HG02884 (cell line): ENCODE data around the gene PLA2G2D.

Experiments
- ATAC-seq: cut with Tn5 transposase; IDR thresholded peaks from one replicate; pipeline ENCODE4 v1.9.1; 2021; ENCODE audit warnings: mild to moderate bottlenecking, moderate library complexity; ENCODE audit not compliant: unreplicated experiment

Gene PLA2G2D

GRCh38 chr1:20089328-20090077, 29.8 kb downstream of the PLA2G2D start:
- no peak for ATAC-seq

DNA sequence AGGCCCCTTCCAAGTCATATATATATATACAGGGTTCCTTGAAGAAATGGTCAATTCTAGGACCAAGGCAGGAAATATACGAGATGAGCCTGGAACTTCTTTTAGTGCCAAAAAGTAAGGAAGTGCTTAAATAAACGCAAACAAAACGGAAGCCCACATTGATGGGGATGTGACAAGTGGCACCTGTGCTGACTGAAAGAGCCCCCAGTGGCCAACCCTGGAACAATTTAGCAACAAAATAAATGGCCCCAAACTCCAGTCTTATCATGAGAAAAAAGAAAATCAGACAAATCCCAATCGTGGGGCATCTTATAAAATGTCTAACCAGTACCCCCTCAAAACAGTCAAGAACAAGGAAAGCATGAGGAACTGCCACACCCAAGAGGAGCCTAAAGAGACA, 31.7 kb downstream of the PLA2G2D start:
- no peak for ATAC-seq

DNA sequence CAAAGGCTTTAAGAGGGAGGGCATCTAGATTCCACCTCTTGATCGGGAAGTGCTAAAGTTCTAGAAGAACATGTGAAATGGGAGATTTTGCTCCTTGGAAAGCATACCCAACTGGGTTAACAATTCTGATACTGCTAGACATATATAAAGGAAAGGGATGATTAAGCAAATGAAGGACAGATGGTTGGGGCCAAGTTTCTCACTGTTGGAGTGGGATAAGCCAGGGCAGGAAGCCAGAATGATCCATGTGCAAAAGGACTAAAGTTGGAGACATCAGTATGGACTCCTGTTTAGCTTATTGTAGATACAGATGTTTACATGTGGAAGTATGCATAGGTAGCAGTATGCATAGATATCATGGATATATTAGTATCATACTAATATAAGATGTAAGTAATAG, 32.5 kb downstream of the PLA2G2D start:
- ATAC-seq, result no peak

DNA sequence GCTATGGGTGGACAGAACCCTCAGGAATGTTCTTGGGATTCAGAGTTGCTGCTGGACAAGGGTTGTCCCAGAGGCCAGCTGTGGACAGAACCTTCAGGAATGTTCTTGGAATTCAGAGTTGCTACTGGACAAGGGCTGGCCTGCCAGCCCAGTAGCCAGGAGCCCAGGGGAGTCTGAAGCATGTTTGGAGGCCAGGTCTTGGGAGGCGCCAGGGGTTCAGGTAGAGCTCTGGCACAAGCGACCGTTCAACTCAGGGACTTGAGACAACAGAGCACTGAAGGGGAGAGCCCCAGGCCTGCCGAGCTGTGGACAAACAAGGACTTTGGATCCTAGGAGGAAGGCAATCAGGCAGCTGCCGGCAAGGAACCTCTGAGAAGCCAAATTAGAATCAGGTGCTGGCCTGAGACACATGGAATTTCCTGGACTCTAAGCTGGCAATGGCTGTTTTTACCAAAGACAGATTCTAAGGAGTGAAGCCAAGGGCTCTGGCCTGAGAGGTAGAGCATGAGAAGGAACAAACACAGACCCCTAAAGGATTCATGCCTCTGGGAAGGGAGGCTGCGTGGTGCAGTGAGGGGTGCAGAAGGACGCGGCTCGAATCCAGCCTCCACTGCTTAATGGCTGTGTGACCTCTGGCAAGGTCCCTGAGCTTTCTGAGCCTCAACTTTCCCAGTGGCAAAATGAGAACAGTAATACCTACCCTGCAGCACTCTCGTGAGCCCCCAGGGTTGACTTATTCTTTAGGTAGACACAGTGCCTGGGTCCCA, 36.0 kb downstream of the PLA2G2D start:
- ATAC-seq, result no peak

GRCh38 chr1:20082772-20083171, 36.6 kb downstream of the PLA2G2D start:
- no peak for ATAC-seq

- ATAC-seq, result no peak
Observed at GRCh38 chr1:20081353-20081810, 38.0 kb downstream of the PLA2G2D start.

DNA sequence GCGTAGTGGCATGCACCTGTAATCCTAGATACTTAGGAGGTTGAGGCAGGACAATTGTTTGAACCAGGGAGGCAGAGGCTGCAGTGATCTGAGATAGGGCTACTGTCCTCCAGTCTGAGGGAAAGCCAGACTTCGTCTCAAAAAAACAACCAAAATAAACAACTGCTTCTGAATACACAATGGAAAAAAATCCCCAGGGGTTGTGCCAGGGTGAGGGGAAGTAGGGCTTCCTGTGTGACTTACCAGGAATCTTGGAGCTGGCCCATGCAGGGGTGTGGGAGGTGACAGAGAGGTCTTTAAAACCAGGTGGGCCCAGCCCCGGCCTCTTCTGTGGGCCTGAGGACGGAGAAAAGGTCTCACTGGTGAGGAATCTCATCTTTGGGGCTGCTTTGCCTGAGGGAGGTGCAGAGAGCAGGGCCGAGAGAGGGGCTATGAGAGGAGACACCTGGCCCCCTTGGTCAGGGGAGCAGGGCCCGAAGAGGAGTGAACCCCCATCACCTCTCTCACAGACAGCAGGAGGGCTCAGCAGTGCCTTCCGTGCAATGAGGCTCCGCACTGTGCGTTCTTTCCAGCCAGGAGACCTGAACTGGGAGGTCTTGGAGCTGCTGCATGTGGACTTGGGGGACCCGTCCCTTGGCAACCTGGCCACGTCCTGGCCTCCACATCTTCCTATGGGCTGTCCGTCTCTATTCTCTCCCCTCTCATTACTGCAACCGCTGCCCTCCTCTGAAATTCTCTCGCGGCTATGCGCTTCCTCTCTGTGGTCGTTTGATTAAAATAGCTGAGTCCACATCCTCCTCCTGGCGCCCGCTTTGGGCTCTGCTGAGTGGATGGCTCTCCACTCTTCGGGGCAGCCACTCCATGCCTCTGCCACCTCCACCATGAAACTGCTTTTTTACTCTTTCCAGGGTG, 38.6 kb downstream of the PLA2G2D start:
- ATAC-seq, result no peak

DNA sequence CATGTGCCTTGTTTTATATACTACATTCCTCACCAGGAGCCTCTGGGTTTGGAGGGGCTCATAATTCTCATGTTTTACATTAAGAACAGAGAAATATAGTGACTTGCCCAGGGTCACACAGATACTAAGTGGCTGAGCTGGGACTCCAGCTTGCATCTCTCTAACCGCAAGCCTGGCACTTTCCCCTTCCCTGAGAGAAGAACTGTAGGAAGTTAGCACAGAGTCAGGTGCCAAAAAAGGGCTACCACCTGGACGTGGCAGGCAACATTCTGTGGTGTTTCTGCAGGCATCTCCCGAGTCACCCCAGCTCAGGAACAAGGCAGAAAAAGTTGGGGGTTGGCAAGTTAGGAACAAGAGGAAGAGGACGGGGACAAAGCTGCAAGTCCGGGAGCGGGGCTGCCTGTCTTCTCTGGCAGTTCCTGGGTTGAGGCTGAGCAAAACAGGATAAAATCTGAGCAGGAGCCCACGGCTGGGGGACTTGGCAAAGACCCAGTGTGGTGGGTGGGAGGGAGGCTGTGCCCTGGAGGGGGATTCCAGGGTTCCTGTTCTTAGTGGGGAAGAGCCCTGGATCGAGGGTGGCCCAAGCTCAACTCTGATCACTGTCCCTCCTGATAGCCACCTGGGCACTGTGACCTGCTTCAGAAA, 39.6 kb downstream of the PLA2G2D start:
- ATAC-seq, result no peak

DNA sequence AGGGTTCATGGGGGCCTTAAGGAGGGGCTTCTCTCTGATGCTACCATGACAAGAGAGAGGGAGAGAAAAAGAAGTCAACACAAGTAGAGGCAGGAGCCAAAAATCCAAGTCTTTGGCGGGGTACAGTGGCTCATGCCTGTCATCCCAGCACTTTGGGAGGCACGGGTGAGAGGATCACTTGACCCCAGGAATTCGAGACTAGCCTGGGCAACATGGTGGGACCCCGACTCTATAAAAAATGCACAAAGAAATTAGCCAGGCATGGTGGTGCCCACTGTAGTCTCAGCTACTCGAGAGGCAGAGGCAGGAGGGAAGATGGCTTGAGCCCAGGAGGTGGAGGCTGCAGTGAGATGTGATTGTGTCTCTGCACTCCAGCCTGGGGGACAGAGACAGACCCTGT, 40.6 kb downstream of the PLA2G2D start:
- ATAC-seq, result no peak

GRCh38 chr1:20078171-20078651, 41.1 kb downstream of the PLA2G2D start:
- no peak for ATAC-seq

DNA sequence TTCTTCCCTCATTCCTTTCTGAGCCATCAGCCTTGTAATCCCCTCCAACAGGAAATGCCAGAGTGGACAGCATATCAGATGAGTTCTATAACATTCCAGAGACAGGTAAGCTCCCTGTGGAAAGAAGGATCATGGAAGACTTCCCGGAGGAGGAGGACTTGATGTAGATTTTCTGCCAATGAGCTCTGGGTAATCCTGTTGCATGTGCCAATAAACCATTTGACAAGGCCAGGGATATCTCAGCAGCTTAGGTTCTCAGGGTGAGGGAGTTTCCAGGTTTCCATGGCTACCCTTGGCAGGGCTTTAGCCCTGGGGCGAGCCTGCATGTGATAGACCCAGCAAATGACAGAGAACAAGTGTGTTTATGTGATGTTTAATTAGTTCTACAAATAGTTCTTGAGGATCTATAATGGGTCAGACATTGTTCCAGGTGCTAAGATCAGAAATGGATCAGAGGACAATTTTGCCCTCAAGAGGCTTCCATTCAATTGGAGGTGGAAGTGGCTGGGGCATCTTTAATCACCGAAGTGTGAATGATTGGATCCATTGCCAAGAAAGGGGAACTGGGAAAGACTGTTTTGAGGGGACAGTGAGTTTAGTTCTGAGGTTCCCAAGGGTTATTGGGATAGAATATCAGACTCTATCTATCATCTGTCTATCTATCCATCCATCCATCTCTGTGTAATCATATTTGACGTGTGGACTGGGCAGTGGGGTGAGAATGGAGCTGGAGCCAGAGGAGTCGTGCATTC, 42.5 kb downstream of the PLA2G2D start:
- no peak for ATAC-seq

- no peak for ATAC-seq
Observed at GRCh38 chr1:20076223-20076622, 43.1 kb downstream of the PLA2G2D start.

GRCh38 chr1:20075345-20075744, 44.0 kb downstream of the PLA2G2D start:
- no peak for ATAC-seq

- ATAC-seq, result no peak
Observed at GRCh38 chr1:20074725-20075171, 44.6 kb downstream of the PLA2G2D start.

GRCh38 chr1:20074055-20074724, 45.1 kb downstream of the PLA2G2D start:
- no peak for ATAC-seq

DNA sequence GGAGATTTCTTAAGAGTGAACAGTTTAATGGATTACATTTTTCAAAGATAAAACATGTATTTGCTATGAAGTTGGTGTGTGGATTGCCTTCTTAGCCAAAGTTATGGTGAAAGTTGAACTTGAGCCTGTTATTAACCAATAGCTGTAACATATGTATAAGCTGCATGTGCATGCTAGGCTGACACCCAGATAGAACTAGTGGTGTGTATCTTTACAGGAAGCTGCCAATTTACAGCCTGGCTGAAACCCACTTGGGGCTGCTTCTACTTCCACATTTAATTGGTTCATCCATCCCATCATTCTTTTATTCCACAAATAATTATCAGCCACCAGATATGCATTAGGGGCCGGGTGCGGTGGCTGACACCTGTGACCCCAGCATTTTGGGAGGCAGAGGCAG, 46.1 kb downstream of the PLA2G2D start:
- ATAC-seq, result no peak

DNA sequence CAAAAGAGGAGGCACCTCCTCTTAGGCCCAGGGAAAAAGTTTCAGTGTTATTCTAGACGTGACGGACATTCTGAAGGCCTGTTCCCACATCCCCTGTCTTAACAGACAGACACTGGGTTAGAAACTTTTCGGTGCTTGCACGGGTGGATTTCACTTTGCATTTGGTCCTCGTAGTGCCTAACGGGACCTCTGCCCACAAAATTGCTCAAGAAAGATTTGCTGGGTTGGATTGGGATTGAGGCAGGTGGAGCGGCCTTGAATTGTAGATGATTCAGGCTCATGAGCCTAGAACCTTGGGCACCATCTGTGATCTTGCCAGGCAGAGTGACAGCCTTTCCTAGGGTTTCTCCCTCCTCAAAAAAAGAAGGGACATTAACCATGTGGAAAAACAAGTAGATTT, 46.6 kb downstream of the PLA2G2D start:
- no peak for ATAC-seq

DNA sequence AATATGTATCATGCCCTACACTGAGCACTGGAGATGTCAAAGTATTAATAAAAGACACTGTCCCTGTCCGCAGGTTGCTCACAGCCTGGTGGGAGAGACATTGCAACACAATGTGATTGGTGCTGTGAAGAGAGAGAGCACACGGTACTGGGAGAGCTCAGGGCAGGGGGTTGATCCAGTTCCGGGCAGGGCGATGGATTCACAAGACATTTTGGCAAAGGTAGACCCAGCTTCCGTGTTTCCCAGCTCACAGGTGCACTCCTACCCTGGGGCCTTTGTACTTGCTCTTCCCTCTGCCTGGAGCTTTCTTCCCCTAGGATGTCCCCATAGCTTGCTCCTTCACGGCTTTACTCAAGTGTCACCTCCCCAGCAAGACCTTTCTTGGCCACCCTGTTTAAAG, 47.9 kb downstream of the PLA2G2D start:
- no peak for ATAC-seq

- no peak for ATAC-seq
Observed at GRCh38 chr1:20070357-20070756, 49.0 kb downstream of the PLA2G2D start.
